HFFc6 (cell line): ENCODE data around the gene KHNYN. TPM values are rescaled to one million over a fixed set of nuclear protein-coding genes. Genes with fewer than 3 reads are reported as not detected.

Source experiments
- DNase-seq: peaks from one replicate; pipeline ENCODE4 v3.0.0-alpha.2; 2018
- H3K27ac Mint-ChIP-seq: 2 replicates; pipeline ENCODE4 v1.8.0; 2020; ENCODE audit warnings: mild to moderate bottlenecking, mixed read lengths
- H3K27me3 Mint-ChIP-seq: 2 replicates; pipeline ENCODE4 v1.8.0; 2021; ENCODE audit warnings: mild to moderate bottlenecking, moderate library complexity, mixed read lengths; ENCODE audit not compliant: insufficient read depth
- H3K36me3 Mint-ChIP-seq: 2 replicates; pipeline ENCODE4 v1.8.0; 2021; ENCODE audit warnings: low read depth, mixed read lengths
- H3K4me1 Mint-ChIP-seq: 2 replicates; pipeline ENCODE4 v1.8.0; 2020; ENCODE audit warnings: low read depth, mixed read lengths
- H3K4me3 Mint-ChIP-seq: 2 replicates; pipeline ENCODE4 v1.8.0; 2020; ENCODE audit warnings: mild to moderate bottlenecking, moderate library complexity, mixed read lengths
- H3K9me3 Mint-ChIP-seq: 2 replicates; pipeline ENCODE4 v1.8.0; 2020; ENCODE audit warnings: mild to moderate bottlenecking, mixed read lengths
- CTCF ChIP-seq: fragments of 200-600 bp; sonication (generic); IDR thresholded peaks from 2 replicates; pipeline ENCODE4 v1.5.0; 2021; ENCODE audit warnings: antibody characterized with exemption, mild to moderate bottlenecking
- total RNA-seq, 6 experiments: library from RNA; stranded (reverse); fragmentation: NEBNext Ultra II Directional; extraction: Animal tissue kit (Norgen Biotek cat#: 25700); gene quantifications; 2 replicates in 1 of 6; 3 replicates in 5 of 6; pipeline ENCODE4 v1.2.3, GENCODE V29; 2021

KHNYN gene
- total RNA-seq, 6 experiments from 2014 or later: 25.4 to 29.2 (median 28.0) TPM

GRCh38 chr14:24415421-24416253, 14.1 kb upstream of the KHNYN start:
- no peak for TF ChIP-seq CTCF
- no peaks in the 10 kb centered on the region for H3K36me3 Mint-ChIP-seq
- no peaks in the 10 kb centered on the region for H3K4me1 Mint-ChIP-seq
- no peak overlapping the region for H3K27ac Mint-ChIP-seq
- no peak for DNase-seq
- H3K9me3 Mint-ChIP-seq: no peaks in the 10 kb centered on the region
- H3K4me3 Mint-ChIP-seq: no peak overlapping the region
- peaks cover 10% of the 10 kb centered on the region for H3K27me3 Mint-ChIP-seq

DNA sequence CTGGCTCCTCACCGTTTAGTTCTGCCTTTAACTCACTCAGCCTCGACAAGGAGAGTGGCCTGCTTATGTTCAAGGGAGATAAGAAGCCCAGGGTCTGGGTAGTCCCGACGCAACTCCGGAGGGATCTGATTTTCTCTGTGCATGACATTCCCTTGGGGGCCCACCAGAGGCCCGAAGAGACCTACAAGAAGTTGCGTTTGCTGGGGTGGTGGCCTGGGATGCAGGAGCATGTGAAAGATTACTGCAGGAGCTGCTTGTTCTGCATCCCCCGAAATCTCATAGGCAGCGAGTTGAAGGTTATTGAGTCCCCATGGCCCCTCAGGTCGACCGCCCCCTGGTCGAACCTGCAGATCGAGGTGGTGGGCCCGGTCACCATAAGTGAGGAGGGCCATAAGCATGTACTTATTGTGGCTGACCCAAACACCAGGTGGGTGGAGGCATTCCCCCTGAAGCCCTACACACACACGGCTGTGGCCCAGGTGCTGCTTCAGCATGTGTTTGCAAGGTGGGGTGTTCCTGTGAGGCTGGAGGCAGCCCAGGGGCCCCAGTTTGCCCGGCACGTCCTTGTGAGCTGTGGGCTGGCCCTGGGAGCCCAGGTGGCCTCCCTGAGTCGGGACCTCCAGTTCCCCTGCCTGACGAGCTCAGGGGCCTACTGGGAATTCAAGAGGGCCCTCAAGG, 13.4 kb upstream of the KHNYN start:
- H3K4me1 Mint-ChIP-seq: no peaks in the 10 kb centered on the region
- H3K27me3 Mint-ChIP-seq: peaks cover 8% of the 10 kb centered on the region
- no peaks in the 10 kb centered on the region for H3K9me3 Mint-ChIP-seq
- no peak for TF ChIP-seq CTCF
- no peaks in the 10 kb centered on the region for H3K36me3 Mint-ChIP-seq
- DNase-seq: no peak
- no peak overlapping the region for H3K4me3 Mint-ChIP-seq
- no peak overlapping the region for H3K27ac Mint-ChIP-seq

DNA sequence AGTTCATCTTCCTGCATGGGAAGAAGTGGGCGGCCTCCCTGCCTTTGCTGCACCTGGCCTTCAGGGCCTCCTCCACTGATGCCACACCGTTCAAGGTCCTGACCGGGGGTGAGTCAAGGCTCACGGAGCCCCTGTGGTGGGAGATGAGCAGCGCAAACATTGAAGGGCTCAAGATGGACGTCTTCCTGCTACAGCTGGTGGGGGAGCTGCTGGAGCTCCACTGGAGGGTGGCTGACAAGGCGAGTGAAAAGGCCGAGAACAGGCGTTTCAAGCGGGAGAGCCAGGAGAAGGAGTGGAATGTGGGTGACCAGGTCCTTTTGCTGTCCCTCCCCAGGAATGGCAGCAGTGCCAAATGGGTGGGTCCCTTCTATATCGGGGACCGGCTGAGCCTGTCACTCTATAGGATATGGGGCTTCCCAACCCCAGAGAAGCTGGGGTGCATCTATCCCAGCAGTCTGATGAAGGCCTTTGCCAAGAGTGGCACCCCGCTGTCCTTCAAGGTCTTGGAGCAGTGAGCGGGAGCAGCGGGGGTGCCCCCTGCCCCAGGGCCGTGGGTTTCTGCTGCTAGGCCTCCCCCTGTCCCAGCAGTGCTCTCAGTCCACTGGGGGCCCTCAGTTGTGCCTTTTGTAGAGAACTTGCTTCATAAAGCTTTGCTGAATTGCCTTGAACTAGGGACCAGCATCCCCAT, 12.7 kb upstream of the KHNYN start:
- TF ChIP-seq CTCF: no peak
- H3K4me1 Mint-ChIP-seq: no peaks in the 10 kb centered on the region
- no peak overlapping the region for H3K27ac Mint-ChIP-seq
- H3K27me3 Mint-ChIP-seq: peaks cover 8% of the 10 kb centered on the region
- H3K9me3 Mint-ChIP-seq: no peaks in the 10 kb centered on the region
- DNase-seq: no peak
- no peak overlapping the region for H3K4me3 Mint-ChIP-seq
- no peaks in the 10 kb centered on the region for H3K36me3 Mint-ChIP-seq

DNA sequence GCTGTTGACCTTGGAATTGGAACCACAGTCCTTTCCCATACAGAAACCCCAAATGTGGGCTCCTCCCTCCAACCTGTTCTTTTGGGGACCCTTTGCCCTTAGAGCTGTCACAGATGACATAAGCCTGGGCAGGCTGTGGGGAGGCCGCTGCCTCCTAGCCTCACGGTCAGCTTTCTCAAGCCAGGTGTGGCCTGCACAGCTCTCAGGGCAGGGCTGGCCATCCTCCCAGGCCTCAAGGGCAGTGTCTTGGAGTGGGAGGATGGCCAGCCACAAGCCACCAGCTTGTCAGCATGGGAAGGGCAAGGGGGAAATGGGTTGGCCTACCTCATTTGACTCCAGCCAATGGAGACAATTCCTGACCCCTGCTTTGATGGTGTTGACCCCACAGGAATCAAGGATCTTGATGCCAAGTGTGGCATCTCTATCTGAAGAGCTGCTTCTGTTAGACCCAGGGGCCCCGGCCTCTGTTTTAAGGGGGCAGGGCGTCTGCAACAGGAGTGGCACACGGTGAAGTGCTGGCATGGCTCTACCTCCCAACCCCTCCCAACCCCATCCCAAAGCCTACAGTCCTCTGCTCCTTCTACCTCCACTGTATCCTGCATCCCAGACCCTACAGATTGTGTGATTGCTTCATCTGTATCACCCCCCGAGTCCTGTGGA, 11.8 kb upstream of the KHNYN start:
- Mint-ChIP-seq H3K36me3 (no peaks in the 10 kb centered on the region), H3K9me3 (no peaks in the 10 kb centered on the region), H3K4me3 (no peak overlapping the region), H3K27ac (no peak overlapping the region), H3K4me1 (no peaks in the 10 kb centered on the region), H3K27me3 (peaks cover 8% of the 10 kb centered on the region)
- DNase-seq: no peak
- no peak for TF ChIP-seq CTCF

- no peaks in the 10 kb centered on the region for H3K9me3 Mint-ChIP-seq
- no peak overlapping the region for H3K4me3 Mint-ChIP-seq
- H3K27ac Mint-ChIP-seq: no peak overlapping the region
- no peak for TF ChIP-seq CTCF
- no peaks in the 10 kb centered on the region for H3K36me3 Mint-ChIP-seq
- H3K27me3 Mint-ChIP-seq: peaks cover 8% of the 10 kb centered on the region
- H3K4me1 Mint-ChIP-seq: no peaks in the 10 kb centered on the region
- no peak for DNase-seq
Measured at GRCh38 chr14:24418492-24418873, 11.3 kb upstream of the KHNYN start.
